ENCODE results near the gene CLDN25.

DNA sequence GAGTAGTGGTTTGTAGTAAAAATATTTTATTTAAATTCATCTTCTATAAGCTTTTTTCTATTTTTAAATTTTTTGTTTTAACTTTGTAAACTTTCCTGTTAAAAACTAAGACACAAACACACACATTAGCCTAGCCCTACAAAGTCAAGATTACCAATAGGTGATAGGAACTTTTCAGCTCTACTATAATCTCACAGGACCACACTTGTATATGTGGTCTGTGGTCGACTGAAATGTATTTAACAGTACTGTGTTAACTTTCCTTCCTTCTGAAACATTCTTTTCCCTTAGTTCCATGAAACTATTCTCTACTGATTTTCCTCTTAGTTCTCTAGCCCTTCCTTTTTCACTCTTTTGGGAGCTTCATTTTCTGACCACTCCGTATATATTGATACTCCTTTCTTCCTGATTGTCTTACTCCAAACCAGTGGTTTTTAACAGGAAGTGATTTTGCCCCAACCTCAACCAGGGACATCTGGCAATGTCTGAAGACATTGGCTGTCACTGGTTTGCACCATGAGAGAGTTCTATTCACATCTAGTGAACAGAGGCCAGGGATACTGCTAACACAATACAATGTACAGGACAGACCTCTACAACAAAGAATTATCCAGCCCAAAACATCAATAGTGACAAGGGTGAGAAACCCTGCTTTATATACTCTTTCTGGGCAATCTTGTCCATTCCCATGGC, 14.9 kb upstream of the CLDN25 start:
- TF ChIP-seq, protein P1, sequence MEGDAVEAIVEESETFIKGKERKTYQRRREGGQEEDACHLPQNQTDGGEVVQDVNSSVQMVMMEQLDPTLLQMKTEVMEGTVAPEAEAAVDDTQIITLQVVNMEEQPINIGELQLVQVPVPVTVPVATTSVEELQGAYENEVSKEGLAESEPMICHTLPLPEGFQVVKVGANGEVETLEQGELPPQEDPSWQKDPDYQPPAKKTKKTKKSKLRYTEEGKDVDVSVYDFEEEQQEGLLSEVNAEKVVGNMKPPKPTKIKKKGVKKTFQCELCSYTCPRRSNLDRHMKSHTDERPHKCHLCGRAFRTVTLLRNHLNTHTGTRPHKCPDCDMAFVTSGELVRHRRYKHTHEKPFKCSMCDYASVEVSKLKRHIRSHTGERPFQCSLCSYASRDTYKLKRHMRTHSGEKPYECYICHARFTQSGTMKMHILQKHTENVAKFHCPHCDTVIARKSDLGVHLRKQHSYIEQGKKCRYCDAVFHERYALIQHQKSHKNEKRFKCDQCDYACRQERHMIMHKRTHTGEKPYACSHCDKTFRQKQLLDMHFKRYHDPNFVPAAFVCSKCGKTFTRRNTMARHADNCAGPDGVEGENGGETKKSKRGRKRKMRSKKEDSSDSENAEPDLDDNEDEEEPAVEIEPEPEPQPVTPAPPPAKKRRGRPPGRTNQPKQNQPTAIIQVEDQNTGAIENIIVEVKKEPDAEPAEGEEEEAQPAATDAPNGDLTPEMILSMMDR (IDR thresholded peaks at IDR 0.05) = no peak
- no peak for TF ChIP-seq POLR2A (IDR thresholded peaks at IDR 0.05)
